ENCODE data around the gene ERCC8. TPM values are rescaled to one million over a fixed set of nuclear protein-coding genes. Genes with fewer than 3 reads are reported as not detected.

ERCC8 gene
- total and polyA plus RNA-seq, 10 of the 15 experiments (the other 5 are each of a cell fraction or from before 2014, with no cell fraction given) = 10.4 to 31.2 (median 16.4) TPM

DNA sequence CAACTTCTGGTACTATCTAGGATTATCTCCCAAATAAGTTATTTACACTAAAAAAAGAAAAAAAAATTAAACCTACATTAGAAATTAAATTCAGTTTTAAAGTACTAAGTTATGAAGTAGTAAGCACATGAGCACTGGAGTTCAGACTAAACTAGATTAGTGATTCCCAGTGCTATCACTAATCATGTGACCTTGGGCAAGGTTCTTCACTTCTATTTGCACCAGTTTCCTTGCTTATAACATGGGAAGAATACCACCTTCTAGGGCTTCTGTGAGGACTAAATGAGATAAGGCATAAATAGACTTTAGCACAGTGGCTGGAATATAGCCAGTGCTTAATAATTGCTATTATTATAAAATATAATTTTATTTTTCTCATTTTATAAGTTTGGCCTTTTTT lies 111.3 kb downstream of the ERCC8 start:
- Histone ChIP-seq H3K4me1 (ENCODE audit: control insufficient read depth, insufficient read depth, low read length) (peaks cover 11% of the 10 kb centered on the region), H3K9me3 (replicated peaks; ENCODE audit: control insufficient read depth, insufficient read depth, low read length) (no peaks in the 10 kb centered on the region), H2AFZ (ENCODE audit: control insufficient read depth, low read depth, low read length) (no peak overlapping the region), H3K27me3 (replicated peaks in 1 of 2; ENCODE audit: control insufficient read depth in 2 of 2, insufficient read depth in 2 of 2, low read length in 1 of 2) (no peaks in the 10 kb centered on the region; a peak in 1 of 4 replicates), H3K9ac (ENCODE audit: control insufficient read depth, insufficient read depth, low read length) (no peak overlapping the region), H3K36me3 (ENCODE audit: control insufficient read depth in 2 of 2, insufficient read depth in 2 of 2, low read length in 1 of 2) (no peaks in the 10 kb centered on the region), H3K4me2 (ENCODE audit: control insufficient read depth, insufficient read depth) (no peak overlapping the region), H3K79me2 (ENCODE audit: control insufficient read depth, insufficient read depth, low read length) (no peaks in the 10 kb centered on the region), H3K4me3 (no peak overlapping the region), H4K20me1 (ENCODE audit: control insufficient read depth, insufficient read depth) (no peaks in the 10 kb centered on the region), H3K27ac (ENCODE audit: control insufficient read depth, insufficient read depth) (no peak overlapping the region)
- DNase-seq (ENCODE audit: low read depth, low spot score) = no peak
- ChIA-PET POLR2A (no interaction called here), CTCF (interaction anchor here (0.6 to 1.5 kb wide), 2 partner anchors 127 to 128 kb away, joined by 3 read pairs; no protein-coding TSS in a partner anchor), RAD21 (ENCODE audit: unreplicated experiment) (no interaction called here), SMC1A (ENCODE audit: uncharacterized antibody, unreplicated experiment) (interaction anchor here (0.6 kb wide), 1 partner anchor 145 kb away, joined by 3 read pairs; no protein-coding TSS in a partner anchor)
- ATAC-seq = no peak
- no peak for FAIRE-seq
- intact Hi-C loops (cut with micrococcal nuclease; ENCODE audit: unreplicated experiment) (no loop called here), in situ Hi-C loops (cut with MboI) (no loop called here)
- no TSS peak for BruUV-seq (replicated peaks)
- no peak for TF ChIP-seq CREB1 (IDR thresholded peaks at IDR 0.05; ENCODE audit: low read depth)
- no peak for TF ChIP-seq TBL1XR1 (IDR thresholded peaks at IDR 0.05; ENCODE audit: low read depth, low read length)
- no peak for TF ChIP-seq HCFC1 (IDR thresholded peaks at IDR 0.05; ENCODE audit: low read length)
- no peak for TF ChIP-seq STAT1 (conservative IDR thresholded peaks at IDR 0.05)
- TF ChIP-seq, protein P1, sequence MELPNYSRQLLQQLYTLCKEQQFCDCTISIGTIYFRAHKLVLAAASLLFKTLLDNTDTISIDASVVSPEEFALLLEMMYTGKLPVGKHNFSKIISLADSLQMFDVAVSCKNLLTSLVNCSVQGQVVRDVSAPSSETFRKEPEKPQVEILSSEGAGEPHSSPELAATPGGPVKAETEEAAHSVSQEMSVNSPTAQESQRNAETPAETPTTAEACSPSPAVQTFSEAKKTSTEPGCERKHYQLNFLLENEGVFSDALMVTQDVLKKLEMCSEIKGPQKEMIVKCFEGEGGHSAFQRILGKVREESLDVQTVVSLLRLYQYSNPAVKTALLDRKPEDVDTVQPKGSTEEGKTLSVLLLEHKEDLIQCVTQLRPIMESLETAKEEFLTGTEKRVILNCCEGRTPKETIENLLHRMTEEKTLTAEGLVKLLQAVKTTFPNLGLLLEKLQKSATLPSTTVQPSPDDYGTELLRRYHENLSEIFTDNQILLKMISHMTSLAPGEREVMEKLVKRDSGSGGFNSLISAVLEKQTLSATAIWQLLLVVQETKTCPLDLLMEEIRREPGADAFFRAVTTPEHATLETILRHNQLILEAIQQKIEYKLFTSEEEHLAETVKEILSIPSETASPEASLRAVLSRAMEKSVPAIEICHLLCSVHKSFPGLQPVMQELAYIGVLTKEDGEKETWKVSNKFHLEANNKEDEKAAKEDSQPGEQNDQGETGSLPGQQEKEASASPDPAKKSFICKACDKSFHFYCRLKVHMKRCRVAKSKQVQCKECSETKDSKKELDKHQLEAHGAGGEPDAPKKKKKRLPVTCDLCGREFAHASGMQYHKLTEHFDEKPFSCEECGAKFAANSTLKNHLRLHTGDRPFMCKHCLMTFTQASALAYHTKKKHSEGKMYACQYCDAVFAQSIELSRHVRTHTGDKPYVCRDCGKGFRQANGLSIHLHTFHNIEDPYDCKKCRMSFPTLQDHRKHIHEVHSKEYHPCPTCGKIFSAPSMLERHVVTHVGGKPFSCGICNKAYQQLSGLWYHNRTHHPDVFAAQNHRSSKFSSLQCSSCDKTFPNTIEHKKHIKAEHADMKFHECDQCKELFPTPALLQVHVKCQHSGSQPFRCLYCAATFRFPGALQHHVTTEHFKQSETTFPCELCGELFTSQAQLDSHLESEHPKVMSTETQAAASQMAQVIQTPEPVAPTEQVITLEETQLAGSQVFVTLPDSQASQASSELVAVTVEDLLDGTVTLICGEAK (IDR thresholded peaks at IDR 0.05; ENCODE audit: borderline replicate concordance) = no peak
- TF ChIP-seq, protein P2, sequence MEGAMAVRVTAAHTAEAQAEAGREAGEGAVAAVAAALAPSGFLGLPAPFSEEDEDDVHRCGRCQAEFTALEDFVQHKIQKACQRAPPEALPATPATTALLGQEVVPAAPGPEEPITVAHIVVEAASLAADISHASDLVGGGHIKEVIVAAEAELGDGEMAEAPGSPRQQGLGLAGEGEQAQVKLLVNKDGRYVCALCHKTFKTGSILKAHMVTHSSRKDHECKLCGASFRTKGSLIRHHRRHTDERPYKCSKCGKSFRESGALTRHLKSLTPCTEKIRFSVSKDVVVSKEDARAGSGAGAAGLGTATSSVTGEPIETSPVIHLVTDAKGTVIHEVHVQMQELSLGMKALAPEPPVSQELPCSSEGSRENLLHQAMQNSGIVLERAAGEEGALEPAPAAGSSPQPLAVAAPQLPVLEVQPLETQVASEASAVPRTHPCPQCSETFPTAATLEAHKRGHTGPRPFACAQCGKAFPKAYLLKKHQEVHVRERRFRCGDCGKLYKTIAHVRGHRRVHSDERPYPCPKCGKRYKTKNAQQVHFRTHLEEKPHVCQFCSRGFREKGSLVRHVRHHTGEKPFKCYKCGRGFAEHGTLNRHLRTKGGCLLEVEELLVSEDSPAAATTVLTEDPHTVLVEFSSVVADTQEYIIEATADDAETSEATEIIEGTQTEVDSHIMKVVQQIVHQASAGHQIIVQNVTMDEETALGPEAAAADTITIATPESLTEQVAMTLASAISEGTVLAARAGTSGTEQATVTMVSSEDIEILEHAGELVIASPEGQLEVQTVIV (IDR thresholded peaks at IDR 0.05; ENCODE audit: borderline replicate concordance, partially characterized antibody) = no peak
- TF ChIP-seq BHLHE40 (IDR thresholded peaks at IDR 0.05; ENCODE audit: borderline replicate concordance in 1 of 2, low read depth in 2 of 2, low read length in 1 of 2) = no peak
